ENCODE measurements around the gene DTNA.

Gene DTNA

GRCh38 chr18:34847408-34847807 lies 137.3 kb downstream of the DTNA start:
- in situ Hi-C loops (cut with HindIII; ENCODE audit: low sequenced_read_pairs): no loop called here

- in situ Hi-C loops (cut with HindIII; ENCODE audit: low sequenced_read_pairs): no loop called here
Observed at GRCh38 chr18:34848156-34848555, 138.1 kb downstream of the DTNA start.

- in situ Hi-C loops (cut with HindIII; ENCODE audit: low sequenced_read_pairs): no loop called here
Observed at GRCh38 chr18:34848695-34849094, 138.6 kb downstream of the DTNA start.

GRCh38 chr18:34857320-34857719 lies 147.2 kb downstream of the DTNA start:
- in situ Hi-C loops (cut with HindIII; ENCODE audit: low sequenced_read_pairs): no loop called here

- in situ Hi-C loops (cut with HindIII; ENCODE audit: low sequenced_read_pairs): no loop called here
Observed at GRCh38 chr18:34858188-34858587, 148.1 kb downstream of the DTNA start.

GRCh38 chr18:34859496-34859895 lies 149.4 kb downstream of the DTNA start:
- in situ Hi-C loops (cut with HindIII; ENCODE audit: low sequenced_read_pairs): no loop called here

GRCh38 chr18:34862561-34862960 lies 152.5 kb downstream of the DTNA start:
- in situ Hi-C loops (cut with HindIII; ENCODE audit: low sequenced_read_pairs): no loop called here

GRCh38 chr18:34863702-34864101 lies 153.6 kb downstream of the DTNA start:
- in situ Hi-C loops (cut with HindIII; ENCODE audit: low sequenced_read_pairs): no loop called here

- in situ Hi-C loops (cut with HindIII; ENCODE audit: low sequenced_read_pairs): no loop called here
Observed at GRCh38 chr18:34864836-34865497, 154.9 kb downstream of the DTNA start.

GRCh38 chr18:34866310-34866709 lies 156.2 kb downstream of the DTNA start:
- in situ Hi-C loops (cut with HindIII; ENCODE audit: low sequenced_read_pairs): no loop called here

- in situ Hi-C loops (cut with HindIII; ENCODE audit: low sequenced_read_pairs): no loop called here
Observed at GRCh38 chr18:34866739-34867138, 156.6 kb downstream of the DTNA start.

- in situ Hi-C loops (cut with HindIII; ENCODE audit: low sequenced_read_pairs): no loop called here
Observed at GRCh38 chr18:34867520-34867919, 157.4 kb downstream of the DTNA start.

GRCh38 chr18:34870555-34871310 lies 160.6 kb downstream of the DTNA start:
- in situ Hi-C loops (cut with HindIII; ENCODE audit: low sequenced_read_pairs): no loop called here

- in situ Hi-C loops (cut with HindIII; ENCODE audit: low sequenced_read_pairs): no loop called here
Observed at GRCh38 chr18:34871435-34871834, 161.3 kb downstream of the DTNA start.

GRCh38 chr18:34872066-34872465 lies 162.0 kb downstream of the DTNA start:
- in situ Hi-C loops (cut with HindIII; ENCODE audit: low sequenced_read_pairs): no loop called here

- in situ Hi-C loops (cut with HindIII; ENCODE audit: low sequenced_read_pairs): no loop called here
Observed at GRCh38 chr18:34873986-34874580, 164.0 kb downstream of the DTNA start.

GRCh38 chr18:34875150-34875549 lies 165.1 kb downstream of the DTNA start:
- in situ Hi-C loops (cut with HindIII; ENCODE audit: low sequenced_read_pairs): no loop called here

GRCh38 chr18:34880403-34880802 lies 170.3 kb downstream of the DTNA start:
- in situ Hi-C loops (cut with HindIII; ENCODE audit: low sequenced_read_pairs): loop anchor here (5.0 kb wide), 1 partner anchor 262 kb away; no protein-coding TSS in a partner anchor

- in situ Hi-C loops (cut with HindIII; ENCODE audit: low sequenced_read_pairs): loop anchor here (5.0 kb wide), 1 partner anchor 261 kb away; no protein-coding TSS in a partner anchor
Observed at GRCh38 chr18:34880882-34881834, 171.1 kb downstream of the DTNA start.

GRCh38 chr18:34884436-34884835 lies 174.3 kb downstream of the DTNA start:
- in situ Hi-C loops (cut with HindIII; ENCODE audit: low sequenced_read_pairs): loop anchor here (5.0 kb wide), 1 partner anchor 258 kb away; no protein-coding TSS in a partner anchor

- in situ Hi-C loops (cut with HindIII; ENCODE audit: low sequenced_read_pairs): no loop called here
Observed at GRCh38 chr18:34886177-34886576, 176.1 kb downstream of the DTNA start.

Data from DLD1 (cell line).